Neural cell (in vitro differentiated cells): ENCODE measurements around the gene FBXO42. TPM values are rescaled to one million over a fixed set of nuclear protein-coding genes. Genes with fewer than 3 reads are reported as not detected.

ENCODE experiments used
- H2AFZ ChIP-seq: fragments of 200-600, 300-800 bp; sonication (generic), shearing (Covaris generic); 2 replicates; pipeline ENCODE4 v1.6.0; 2014; ENCODE audit warnings: low read depth, mild to moderate bottlenecking, antibody characterized with exemption, low read length, moderate library complexity
- H3F3A ChIP-seq: fragments of 200-600 bp; shearing (Covaris generic); 2 replicates; pipeline ENCODE4 v1.6.1; 2016; ENCODE audit warnings: mild to moderate bottlenecking, moderate library complexity, mixed read lengths, antibody characterized with exemption, low read length; ENCODE audit not compliant: insufficient read depth, poor library complexity, severe bottlenecking
- H3K27ac ChIP-seq: fragments of 200-600, 300-800 bp; sonication (generic), shearing (Covaris generic); 2 replicates; pipeline ENCODE4 v1.5.1; 2014; ENCODE audit warnings: mild to moderate bottlenecking, low read length, moderate library complexity
- H3K27me3 ChIP-seq: fragments of 300-800, 200-600 bp; sonication (generic), shearing (Covaris generic); 2 replicates; pipeline ENCODE4 v1.6.0; 2014; ENCODE audit warnings: mild to moderate bottlenecking, low read depth, low read length, moderate library complexity; ENCODE audit not compliant: insufficient read depth
- H3K36me3 ChIP-seq: fragments of 300-800, 200-600 bp; sonication (generic), shearing (Covaris generic); 2 replicates; pipeline ENCODE4 v1.5.1; 2014; ENCODE audit warnings: mild to moderate bottlenecking, antibody characterized with exemption, low read length, moderate library complexity; ENCODE audit not compliant: insufficient read depth
- H3K4me2 ChIP-seq: fragments of 300-800, 200-600 bp; sonication (generic), shearing (Covaris generic); 2 replicates; pipeline ENCODE4 v1.6.0; 2014; ENCODE audit warnings: mild to moderate bottlenecking, low read length
- H3K4me3 ChIP-seq: fragments of 300-800, 200-600 bp; sonication (generic), shearing (Covaris generic); 2 replicates; pipeline ENCODE4 v1.5.1; 2014; ENCODE audit warnings: mild to moderate bottlenecking, low read length, moderate library complexity
- H3K79me2 ChIP-seq: fragments of 200-600 bp; shearing (Covaris generic); replicated peaks from 2 replicates; pipeline ENCODE4 v1.6.0; 2014; ENCODE audit warnings: mild to moderate bottlenecking, low read length, moderate library complexity; ENCODE audit not compliant: insufficient read depth
- H3K9ac ChIP-seq: fragments of 300-800, 200-600 bp; sonication (generic), shearing (Covaris generic); 2 replicates; pipeline ENCODE4 v1.6.1; 2016; ENCODE audit warnings: mild to moderate bottlenecking, low read length, mixed read lengths
- H3K9me2 ChIP-seq: fragments of 200-600 bp; shearing (Covaris generic); 2 replicates; pipeline ENCODE4 v1.6.1; 2016; ENCODE audit warnings: mild to moderate bottlenecking, low read length, mixed read lengths; ENCODE audit not compliant: insufficient read depth
- H3K9me3 ChIP-seq: fragments of 200-600, 300-800 bp; sonication (generic), shearing (Covaris generic); 2 replicates; pipeline ENCODE4 v1.6.1; 2016; ENCODE audit warnings: mild to moderate bottlenecking, mixed run types, low read length, moderate library complexity, mixed read lengths
- H4K20me1 ChIP-seq: fragments of 200-600 bp; shearing (Covaris generic); 2 replicates; pipeline ENCODE4 v1.6.1; 2016; ENCODE audit warnings: mild to moderate bottlenecking, mixed run types; ENCODE audit not compliant: insufficient read depth
- EP300 ChIP-seq: fragments of 450-650 bp; conservative IDR thresholded peaks from 2 replicates; pipeline ENCODE4 v1.6.1; 2014; ENCODE audit warnings: antibody characterized with exemption, mild to moderate bottlenecking, moderate library complexity; ENCODE audit not compliant: poor library complexity, severe bottlenecking
- EZH2 ChIP-seq: fragments of 200-600, 300-800 bp; shearing (Covaris generic), sonication (generic); IDR thresholded peaks from 2 replicates; pipeline ENCODE4 v1.6.1; 2014; ENCODE audit warnings: antibody characterized with exemption, low read length, borderline replicate concordance, mild to moderate bottlenecking; ENCODE audit not compliant: insufficient read depth, poor library complexity, severe bottlenecking
- MXI1 ChIP-seq: fragments of 450-650 bp; conservative IDR thresholded peaks from 2 replicates; pipeline ENCODE4 v1.6.1; 2014; ENCODE audit warnings: antibody characterized with exemption, mild to moderate bottlenecking; ENCODE audit not compliant: poor library complexity, severe bottlenecking
- POLR2AphosphoS5 ChIP-seq: IDR thresholded peaks from 2 replicates; pipeline ENCODE4 v1.6.1; 2012
- RAD21 ChIP-seq: fragments of 450-650 bp; conservative IDR thresholded peaks from 2 replicates; pipeline ENCODE4 v1.6.1; 2014; ENCODE audit warnings: antibody characterized with exemption, mild to moderate bottlenecking, moderate library complexity
- SMC3 ChIP-seq: fragments of 450-650 bp; conservative IDR thresholded peaks from 2 replicates; pipeline ENCODE4 v1.6.1; 2014; ENCODE audit warnings: antibody characterized with exemption, mild to moderate bottlenecking, moderate library complexity; ENCODE audit not compliant: poor library complexity
- TAF1 ChIP-seq: IDR thresholded peaks from 2 replicates; pipeline ENCODE4 v1.6.1; 2012; ENCODE audit warnings: low read depth
- polyA plus RNA-seq: library from polyadenylated mRNA; depleted of rRNA; stranded (reverse); fragments of >200 nt; gene quantifications from 2 replicates; pipeline ENCODE4 v1.2.3, GENCODE V29; 2014
- TF ChIP-seq, protein P1 (sequence below): fragments of 450-650 bp; IDR thresholded peaks from 2 replicates; pipeline ENCODE4 v1.5.1; 2014; ENCODE audit warnings: antibody characterized with exemption, mild to moderate bottlenecking, moderate library complexity; ENCODE audit not compliant: poor library complexity, severe bottlenecking
- TF ChIP-seq, protein P2 (sequence below): IDR thresholded peaks from 2 replicates; pipeline ENCODE4 v1.6.1; 2012; ENCODE audit warnings: borderline replicate concordance

FBXO42 gene
- polyA plus RNA-seq, 1 donor from 2014 or later, result 30.1 TPM

GRCh38 chr1:16203550-16203949 is 148.7 kb downstream of the FBXO42 start (continued):
- TF ChIP-seq MXI1, result no peak
- no peak for TF ChIP-seq TAF1

DNA sequence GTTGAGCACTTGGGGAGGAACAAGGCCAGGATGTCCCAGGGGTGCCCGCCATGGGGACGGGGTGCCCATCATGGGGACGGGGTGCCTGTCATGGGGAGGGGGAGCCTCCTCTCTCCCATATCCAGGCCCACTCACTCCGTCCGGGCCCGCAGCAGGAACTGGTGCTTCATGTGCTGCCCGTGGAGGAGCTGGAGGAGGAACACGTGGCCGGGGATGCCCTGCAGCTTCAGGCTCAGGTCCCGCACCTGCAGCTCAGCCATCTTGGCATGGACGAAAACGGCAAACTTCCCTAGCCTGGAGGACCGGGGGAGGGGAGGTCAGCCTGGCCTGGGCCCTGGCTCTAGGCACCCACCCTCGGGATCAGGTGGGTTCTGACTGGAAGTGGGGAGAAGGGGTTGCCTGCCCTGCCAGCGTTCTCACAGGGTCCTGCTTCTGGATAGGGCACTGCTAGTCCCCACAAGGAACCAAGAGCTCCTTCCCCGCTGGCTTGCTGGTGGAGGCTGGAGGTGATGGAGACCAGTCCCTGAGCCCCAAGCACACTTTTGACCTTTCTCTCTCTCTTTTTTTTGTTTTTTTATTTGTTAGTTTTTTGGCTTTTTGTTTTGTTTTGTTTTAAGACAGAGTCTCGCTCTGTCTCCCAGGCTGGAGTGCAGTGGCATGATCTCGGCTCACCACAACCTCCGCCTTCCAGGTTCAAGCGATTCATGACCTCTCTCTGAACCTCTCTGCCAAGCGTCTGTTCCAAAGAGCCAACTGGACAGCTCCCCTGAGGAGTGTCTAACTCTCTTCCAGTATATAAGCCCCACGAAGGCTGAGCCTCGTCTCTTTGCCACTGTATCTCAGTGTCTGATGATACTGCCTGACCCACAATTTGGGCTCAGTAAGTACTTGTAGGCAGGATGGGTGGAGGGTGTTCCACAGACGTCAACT is 149.7 kb downstream of the FBXO42 start:
- H3K27me3 ChIP-seq, result no peaks in the 10 kb centered on the region
- H3F3A ChIP-seq, result no peaks in the 10 kb centered on the region
- H3K27ac ChIP-seq, result no peak overlapping the region
- H2AFZ ChIP-seq, result no peak overlapping the region
- H4K20me1 ChIP-seq, result no peaks in the 10 kb centered on the region
- H3K9me2 ChIP-seq, result no peaks in the 10 kb centered on the region
- H3K36me3 ChIP-seq, result no peaks in the 10 kb centered on the region
- no peaks in the 10 kb centered on the region for H3K79me2 ChIP-seq
- no peaks in the 10 kb centered on the region for H3K9me3 ChIP-seq
- no peak overlapping the region for H3K4me3 ChIP-seq
- H3K4me2 ChIP-seq, result no peak overlapping the region
- no peak for TF ChIP-seq POLR2AphosphoS5
- TF ChIP-seq, protein P1, sequence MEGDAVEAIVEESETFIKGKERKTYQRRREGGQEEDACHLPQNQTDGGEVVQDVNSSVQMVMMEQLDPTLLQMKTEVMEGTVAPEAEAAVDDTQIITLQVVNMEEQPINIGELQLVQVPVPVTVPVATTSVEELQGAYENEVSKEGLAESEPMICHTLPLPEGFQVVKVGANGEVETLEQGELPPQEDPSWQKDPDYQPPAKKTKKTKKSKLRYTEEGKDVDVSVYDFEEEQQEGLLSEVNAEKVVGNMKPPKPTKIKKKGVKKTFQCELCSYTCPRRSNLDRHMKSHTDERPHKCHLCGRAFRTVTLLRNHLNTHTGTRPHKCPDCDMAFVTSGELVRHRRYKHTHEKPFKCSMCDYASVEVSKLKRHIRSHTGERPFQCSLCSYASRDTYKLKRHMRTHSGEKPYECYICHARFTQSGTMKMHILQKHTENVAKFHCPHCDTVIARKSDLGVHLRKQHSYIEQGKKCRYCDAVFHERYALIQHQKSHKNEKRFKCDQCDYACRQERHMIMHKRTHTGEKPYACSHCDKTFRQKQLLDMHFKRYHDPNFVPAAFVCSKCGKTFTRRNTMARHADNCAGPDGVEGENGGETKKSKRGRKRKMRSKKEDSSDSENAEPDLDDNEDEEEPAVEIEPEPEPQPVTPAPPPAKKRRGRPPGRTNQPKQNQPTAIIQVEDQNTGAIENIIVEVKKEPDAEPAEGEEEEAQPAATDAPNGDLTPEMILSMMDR, result no peak
- TF ChIP-seq, protein P2, sequence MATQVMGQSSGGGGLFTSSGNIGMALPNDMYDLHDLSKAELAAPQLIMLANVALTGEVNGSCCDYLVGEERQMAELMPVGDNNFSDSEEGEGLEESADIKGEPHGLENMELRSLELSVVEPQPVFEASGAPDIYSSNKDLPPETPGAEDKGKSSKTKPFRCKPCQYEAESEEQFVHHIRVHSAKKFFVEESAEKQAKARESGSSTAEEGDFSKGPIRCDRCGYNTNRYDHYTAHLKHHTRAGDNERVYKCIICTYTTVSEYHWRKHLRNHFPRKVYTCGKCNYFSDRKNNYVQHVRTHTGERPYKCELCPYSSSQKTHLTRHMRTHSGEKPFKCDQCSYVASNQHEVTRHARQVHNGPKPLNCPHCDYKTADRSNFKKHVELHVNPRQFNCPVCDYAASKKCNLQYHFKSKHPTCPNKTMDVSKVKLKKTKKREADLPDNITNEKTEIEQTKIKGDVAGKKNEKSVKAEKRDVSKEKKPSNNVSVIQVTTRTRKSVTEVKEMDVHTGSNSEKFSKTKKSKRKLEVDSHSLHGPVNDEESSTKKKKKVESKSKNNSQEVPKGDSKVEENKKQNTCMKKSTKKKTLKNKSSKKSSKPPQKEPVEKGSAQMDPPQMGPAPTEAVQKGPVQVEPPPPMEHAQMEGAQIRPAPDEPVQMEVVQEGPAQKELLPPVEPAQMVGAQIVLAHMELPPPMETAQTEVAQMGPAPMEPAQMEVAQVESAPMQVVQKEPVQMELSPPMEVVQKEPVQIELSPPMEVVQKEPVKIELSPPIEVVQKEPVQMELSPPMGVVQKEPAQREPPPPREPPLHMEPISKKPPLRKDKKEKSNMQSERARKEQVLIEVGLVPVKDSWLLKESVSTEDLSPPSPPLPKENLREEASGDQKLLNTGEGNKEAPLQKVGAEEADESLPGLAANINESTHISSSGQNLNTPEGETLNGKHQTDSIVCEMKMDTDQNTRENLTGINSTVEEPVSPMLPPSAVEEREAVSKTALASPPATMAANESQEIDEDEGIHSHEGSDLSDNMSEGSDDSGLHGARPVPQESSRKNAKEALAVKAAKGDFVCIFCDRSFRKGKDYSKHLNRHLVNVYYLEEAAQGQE, result no peak
- TF ChIP-seq EP300, result no peak
- TF ChIP-seq MXI1, result no peak
- TF ChIP-seq TAF1, result no peak
- TF ChIP-seq SMC3, result no peak
- no peak for TF ChIP-seq EZH2
- no peak for TF ChIP-seq RAD21
- no peak overlapping the region for H3K9ac ChIP-seq

GRCh38 chr1:16199700-16200099 is 152.6 kb downstream of the FBXO42 start:
- Histone ChIP-seq H4K20me1 (no peaks in the 10 kb centered on the region), H3K4me3 (no peak overlapping the region), H3F3A (no peaks in the 10 kb centered on the region), H3K9me2 (no peaks in the 10 kb centered on the region), H3K27ac (no peak overlapping the region), H3K4me2 (no peak overlapping the region), H2AFZ (no peak overlapping the region), H3K9ac (no peak overlapping the region), H3K36me3 (no peaks in the 10 kb centered on the region), H3K9me3 (no peaks in the 10 kb centered on the region), H3K79me2 (no peaks in the 10 kb centered on the region), H3K27me3 (no peaks in the 10 kb centered on the region)
- TF ChIP-seq RAD21 (no peak), POLR2AphosphoS5 (no peak), EP300 (no peak), SMC3 (no peak), TAF1 (no peak), EZH2 (no peak), MXI1 (no peak)
- TF ChIP-seq, protein P1, result no peak
- TF ChIP-seq, protein P2, result no peak
